ENCODE data around the gene DRG1. TPM values are rescaled to one million over a fixed set of nuclear protein-coding genes. Genes with fewer than 3 reads are reported as not detected.

Gene DRG1
- total and polyA plus RNA-seq, 10 of the 15 experiments (the other 5 are each of a cell fraction or from before 2014, with no cell fraction given) = 59.7 to 147 (median 85.8) TPM

GRCh38 chr22:31399211-31400022 is at the start of gene DRG1 (continued):
- TF ChIP-seq KLF5 (IDR thresholded peaks at IDR 0.05; ENCODE audit: partially characterized antibody) (no peak), ESRRA (IDR thresholded peaks at IDR 0.05; ENCODE audit: low read length) (no peak), CEBPZ (IDR thresholded peaks at IDR 0.05; ENCODE audit: low read depth, low read length) (no peak), NFXL1 (IDR thresholded peaks at IDR 0.05; ENCODE audit: borderline replicate concordance) (no peak), MAX (IDR thresholded peaks at IDR 0.05; ENCODE audit: low read depth, low read length) (no peak; the same call in 1 of the 2 replicates), MLLT1 (IDR thresholded peaks at IDR 0.05) (peak; percentile 65), TBL1XR1 (IDR thresholded peaks at IDR 0.05; ENCODE audit: low read depth, low read length) (no peak), SP1 (IDR thresholded peaks at IDR 0.05; ENCODE audit: low read depth, low read length) (peak; percentile 52), RB1 (IDR thresholded peaks at IDR 0.05; ENCODE audit: borderline replicate concordance) (0 out of 2 replicates have a peak, but pooled peaks have one; percentile 42), REST (IDR thresholded peaks at IDR 0.05; ENCODE audit: low read depth, low read length) (no peak; the same call in 1 of the 2 replicates), POLR2A (IDR thresholded peaks at IDR 0.05; ENCODE audit: low read depth, low read length) (peak; percentile 99), NKRF (conservative IDR thresholded peaks at IDR 0.05) (peak; percentile 38), TCF3 (IDR thresholded peaks at IDR 0.05; ENCODE audit: borderline replicate concordance, insufficient read depth, low read depth, low read length) (0 out of 2 replicates have a peak, but pooled peaks have one; percentile 53)
